Subcutaneous abdominal adipose tissue (tissue), 5 donors: ENCODE results near the gene TMEM107.

Experiments used
- H3K27ac ChIP-seq: one replicate; pipeline ENCODE4 v1.7.0; 2013; ENCODE audit warnings: low read depth, mild to moderate bottlenecking, inconsistent platforms, low read length, moderate library complexity
- H3K27me3 ChIP-seq, 5 donors: one replicate each; pipeline ENCODE4 v1.7.0; 2013; ENCODE audit warnings: low read length in 5 of 5, inconsistent platforms in 1 of 5; ENCODE audit not compliant: control insufficient read depth in 5 of 5, insufficient read depth in 4 of 5
- H3K36me3 ChIP-seq, 5 donors: one replicate each; pipeline ENCODE4 v1.7.0; 2013; ENCODE audit warnings: low read length in 5 of 5; ENCODE audit not compliant: control insufficient read depth in 5 of 5, insufficient read depth in 5 of 5
- H3K4me1 ChIP-seq, 5 donors: one replicate each; pipeline ENCODE4 v1.7.0; 2013; ENCODE audit warnings: low read length in 5 of 5, mild to moderate bottlenecking in 3 of 5, moderate library complexity in 1 of 5; ENCODE audit not compliant: control insufficient read depth in 5 of 5, insufficient read depth in 5 of 5
- H3K4me3 ChIP-seq, 5 donors: one replicate each; pipeline ENCODE4 v1.7.0; 2013; ENCODE audit warnings: low read length in 5 of 5, low read depth in 1 of 5
- H3K9ac ChIP-seq, 5 donors: one replicate each; pipeline ENCODE4 v1.7.0; 2013; ENCODE audit warnings: low read length in 5 of 5, mild to moderate bottlenecking in 4 of 5, moderate library complexity in 3 of 5
- H3K9me3 ChIP-seq, 5 donors: one replicate each; pipeline ENCODE4 v1.7.0; 2013; ENCODE audit warnings: low read length in 5 of 5; ENCODE audit not compliant: control insufficient read depth in 5 of 5
- donor health status: healthy.
- donor health status: healthy.
- donor health status: healthy.
- donor health status: healthy.
- donor health status: healthy.

Gene TMEM107

GRCh38 chr17:8212312-8213180 is 36.4 kb upstream of the TMEM107 start:
- H3K27ac ChIP-seq = no peak overlapping the region
- no peaks in the 10 kb centered on the region for H3K36me3 ChIP-seq
- H3K9ac ChIP-seq = no peak overlapping the region
- peaks cover 6 to 16% (median 14%) of the 10 kb centered on the region in 5 donors for H3K4me1 ChIP-seq
- H3K9me3 ChIP-seq = peaks cover 0 to 2% (median 0%) of the 10 kb centered on the region in 5 donors
- peaks cover 0 to 3% (median 0%) of the 10 kb centered on the region in 5 donors for H3K27me3 ChIP-seq
- no peak overlapping the region for H3K4me3 ChIP-seq

DNA sequence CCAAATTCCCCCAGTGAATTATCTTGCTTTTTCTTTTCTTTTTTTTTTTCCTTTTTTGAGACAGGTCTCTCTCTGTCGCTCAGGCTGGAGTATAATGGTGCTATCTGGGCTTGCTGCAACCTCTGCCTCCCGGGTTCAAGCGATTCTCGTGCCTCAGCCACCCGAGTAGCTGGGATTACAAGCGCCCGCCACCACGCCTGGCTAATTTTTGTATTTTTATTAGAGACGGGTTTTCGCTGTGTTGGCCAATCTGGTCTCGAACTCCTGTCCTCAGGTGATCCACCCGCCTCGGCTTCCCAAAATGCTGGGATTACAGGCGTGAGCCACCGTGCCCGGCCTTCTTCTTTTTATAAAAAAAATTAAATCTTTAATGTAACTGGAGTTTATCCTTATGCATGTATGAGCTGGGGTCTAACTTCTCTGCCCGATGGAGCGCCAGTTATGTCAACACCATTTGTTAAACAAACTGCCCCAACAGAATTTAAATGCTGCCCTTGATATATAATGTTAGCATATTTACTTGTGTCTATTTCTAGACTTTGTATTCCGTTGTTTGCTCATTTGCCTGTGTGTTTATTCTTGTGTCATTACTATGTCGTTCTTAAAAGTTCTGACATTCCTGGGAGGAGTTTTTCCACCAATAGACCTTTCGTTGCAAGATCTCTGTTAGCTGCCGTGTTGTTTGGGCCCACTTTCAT is 34.7 kb upstream of the TMEM107 start:
- Histone ChIP-seq H3K36me3 (no peaks in the 10 kb centered on the region), H3K9ac (peak overlapping the region in 4 of 5 donors; percentile 64 to 95 (median 74)), H3K27ac (peak overlapping the region; percentile 78), H3K4me1 (peaks cover 6 to 16% (median 14%) of the 10 kb centered on the region in 5 donors), H3K27me3 (peaks cover 0 to 3% (median 0%) of the 10 kb centered on the region in 5 donors), H3K4me3 (peak overlapping the region; percentile 62 to 76 (median 72)), H3K9me3 (peaks cover 0 to 2% (median 0%) of the 10 kb centered on the region in 5 donors)

- peak within 1 kb of the TSS; percentile 78 for H3K27ac ChIP-seq
- H3K36me3 ChIP-seq = no peaks in the 10 kb centered on the region
- H3K9ac ChIP-seq = peak within 1 kb of the TSS; percentile 59 to 95 (median 73)
- H3K4me1 ChIP-seq = peaks cover 6 to 16% (median 14%) of the 10 kb centered on the region in 5 donors
- H3K27me3 ChIP-seq = peaks cover 0 to 3% (median 0%) of the 10 kb centered on the region in 5 donors
- H3K4me3 ChIP-seq = peak within 1 kb of the TSS; percentile 62 to 76 (median 72)
- peaks cover 0 to 2% (median 0%) of the 10 kb centered on the region in 5 donors for H3K9me3 ChIP-seq
Observed at GRCh38 chr17:8209907-8210760, 34.0 kb upstream of the TMEM107 start, which contains the start of gene AURKB. Gene AURKB (minus strand): TSS chr17:8210575. CDS start chr17:8210224, 351 bp downstream.

GRCh38 chr17:8206536-8206935 is 30.4 kb upstream of the TMEM107 start:
- H3K9me3 ChIP-seq = peaks cover 0 to 2% (median 0%) of the 10 kb centered on the region in 5 donors
- H3K27me3 ChIP-seq = peaks cover 0 to 3% (median 0%) of the 10 kb centered on the region in 5 donors
- no peak overlapping the region for H3K27ac ChIP-seq
- no peak overlapping the region for H3K4me3 ChIP-seq
- H3K36me3 ChIP-seq = no peaks in the 10 kb centered on the region
- no peak overlapping the region for H3K9ac ChIP-seq
- H3K4me1 ChIP-seq = peaks cover 6 to 16% (median 14%) of the 10 kb centered on the region in 5 donors

DNA sequence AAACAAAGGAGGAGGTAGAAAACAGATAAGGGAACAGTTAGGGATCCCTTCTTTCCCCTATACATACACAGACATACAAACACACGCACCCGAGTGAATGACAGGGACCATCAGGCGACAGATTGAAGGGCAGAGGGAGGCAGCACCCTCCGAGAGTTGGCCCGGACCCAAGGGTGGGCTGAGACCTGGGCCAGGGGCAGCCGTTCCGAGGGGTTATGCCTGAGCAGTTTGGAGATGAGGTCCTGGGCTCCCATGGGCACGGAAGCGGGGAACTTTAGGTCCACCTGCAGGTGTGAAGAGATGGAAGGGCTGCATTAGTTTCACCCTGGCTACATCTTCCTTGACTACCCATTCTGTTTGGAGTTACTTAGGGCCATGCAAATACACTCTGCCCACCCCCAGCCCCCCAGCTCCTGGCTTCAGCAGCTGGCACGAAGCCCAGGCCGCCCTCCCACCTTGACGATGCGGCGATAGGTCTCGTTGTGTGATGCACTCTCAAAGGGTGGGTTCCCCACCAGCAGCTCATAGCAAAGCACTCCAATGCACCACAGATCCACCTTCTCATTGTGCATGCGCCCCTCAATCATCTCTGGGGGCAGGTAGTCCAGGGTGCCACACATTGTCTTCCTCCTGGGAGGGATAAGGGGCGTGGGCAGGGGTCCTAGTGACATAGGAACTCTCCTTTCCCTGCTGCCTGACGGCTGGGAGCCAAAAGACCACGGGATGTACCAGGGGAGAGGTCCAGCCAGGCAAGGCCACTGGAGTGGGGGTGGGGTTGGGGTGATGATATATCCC is 28.8 kb upstream of the TMEM107 start:
- Histone ChIP-seq H3K4me3 (no peak overlapping the region), H3K4me1 (peaks cover 2 to 4% (median 3%) of the 10 kb centered on the region in 5 donors), H3K9me3 (peaks cover 0 to 3% (median 0%) of the 10 kb centered on the region in 5 donors), H3K9ac (no peak overlapping the region), H3K27ac (no peak overlapping the region), H3K27me3 (peaks cover 0 to 3% (median 0%) of the 10 kb centered on the region in 5 donors), H3K36me3 (no peaks in the 10 kb centered on the region)

- Histone ChIP-seq H3K27me3 (peaks cover 0 to 2% (median 0%) of the 10 kb centered on the region in 5 donors), H3K9ac (peak overlapping the region in 2 of 5 donors; percentile 30 to 31), H3K27ac (peak overlapping the region; percentile 55), H3K4me3 (peak overlapping the region; percentile 38 to 69 (median 60)), H3K4me1 (peaks cover 31 to 44% (median 44%) of the 10 kb centered on the region in 5 donors), H3K36me3 (no peaks in the 10 kb centered on the region), H3K9me3 (peaks cover 0 to 2% (median 0%) of the 10 kb centered on the region in 5 donors)
Observed at GRCh38 chr17:8192070-8192815, 16.1 kb upstream of the TMEM107 start.

- H3K9me3 ChIP-seq = peaks cover 0 to 2% (median 0%) of the 10 kb centered on the region in 5 donors
- H3K36me3 ChIP-seq = no peaks in the 10 kb centered on the region
- peak overlapping the region; percentile 55 for H3K27ac ChIP-seq
- H3K9ac ChIP-seq = no peak overlapping the region
- peaks cover 35 to 60% (median 57%) of the 10 kb centered on the region in 5 donors for H3K4me1 ChIP-seq
- H3K27me3 ChIP-seq = peaks cover 0 to 2% (median 0%) of the 10 kb centered on the region in 5 donors
- H3K4me3 ChIP-seq = peak overlapping the region; percentile 31 to 81 (median 72)
Observed at GRCh38 chr17:8190506-8190905, 14.3 kb upstream of the TMEM107 start.

GRCh38 chr17:8189711-8190477 is 13.7 kb upstream of the TMEM107 start, which contains the start of gene BORCS6:
Gene BORCS6 (minus strand): TSS chr17:8190180. CDS start chr17:8190140, 40 bp downstream.
- peaks cover 0 to 2% (median 0%) of the 10 kb centered on the region in 5 donors for H3K27me3 ChIP-seq
- peak within 1 kb of the TSS; percentile 80 for H3K27ac ChIP-seq
- peak within 1 kb of the TSS in 4 of 5 donors; percentile 55 to 82 (median 74) for H3K9ac ChIP-seq
- H3K36me3 ChIP-seq = no peaks in the 10 kb centered on the region
- H3K4me3 ChIP-seq = peak within 1 kb of the TSS; percentile 72 to 83 (median 76)
- peaks cover 0 to 2% (median 0%) of the 10 kb centered on the region in 5 donors for H3K9me3 ChIP-seq
- H3K4me1 ChIP-seq = peaks cover 35 to 61% (median 58%) of the 10 kb centered on the region in 5 donors
